ENCODE data around the gene PCSK5. TPM values are rescaled to one million over a fixed set of nuclear protein-coding genes. Genes with fewer than 3 reads are reported as not detected.
"Not testable (repeated sequence)": the region's sequence is repeated elsewhere in the genome, so short reads cannot be mapped to it uniquely, and the experiment has no call there.

PCSK5 gene
- total RNA-seq, 1 donor from 2014 or later, result 78.9 TPM

DNA sequence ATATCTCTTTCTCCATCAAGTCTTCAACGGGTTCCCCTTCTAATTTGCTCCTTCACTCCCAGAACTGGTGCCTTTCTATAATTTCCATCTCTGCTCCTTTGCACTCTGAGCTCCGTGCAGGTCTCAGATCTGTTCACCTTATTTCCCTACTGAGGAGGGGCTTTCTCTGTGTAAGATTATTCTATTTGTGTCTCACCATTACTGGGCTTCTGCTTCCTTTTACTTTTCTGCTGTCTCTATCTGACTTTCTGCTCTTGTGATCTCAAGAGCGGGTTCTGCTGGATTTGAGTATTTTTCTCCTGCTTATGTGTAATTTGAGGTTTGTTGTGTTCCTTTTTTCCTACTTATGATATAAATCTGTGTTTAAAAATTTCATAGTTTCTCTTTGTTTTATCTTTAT is 117.5 kb downstream of the PCSK5 start:
- DNase-seq (ENCODE audit: low spot score), result no peak

DNA sequence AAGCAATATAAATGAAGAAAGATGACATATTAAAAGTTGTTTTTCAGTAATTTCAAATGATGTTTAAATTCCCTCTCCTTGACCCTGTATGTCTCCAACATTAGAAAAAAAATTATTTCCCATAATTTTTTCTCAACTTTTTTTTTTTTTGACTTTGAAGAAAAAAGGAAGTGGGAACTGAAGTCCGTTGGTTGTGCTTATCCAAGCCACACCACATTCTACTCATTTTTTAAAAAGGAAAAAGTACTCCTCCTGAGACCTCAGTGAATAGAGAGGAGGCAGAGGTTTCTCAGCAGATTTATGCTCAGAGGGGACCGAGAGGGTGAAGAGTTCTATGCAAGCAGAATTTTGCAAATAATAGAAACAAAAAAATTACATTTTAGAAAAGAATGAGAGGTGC is 123.3 kb downstream of the PCSK5 start:
- DNase-seq (ENCODE audit: low spot score), result no peak

DNA sequence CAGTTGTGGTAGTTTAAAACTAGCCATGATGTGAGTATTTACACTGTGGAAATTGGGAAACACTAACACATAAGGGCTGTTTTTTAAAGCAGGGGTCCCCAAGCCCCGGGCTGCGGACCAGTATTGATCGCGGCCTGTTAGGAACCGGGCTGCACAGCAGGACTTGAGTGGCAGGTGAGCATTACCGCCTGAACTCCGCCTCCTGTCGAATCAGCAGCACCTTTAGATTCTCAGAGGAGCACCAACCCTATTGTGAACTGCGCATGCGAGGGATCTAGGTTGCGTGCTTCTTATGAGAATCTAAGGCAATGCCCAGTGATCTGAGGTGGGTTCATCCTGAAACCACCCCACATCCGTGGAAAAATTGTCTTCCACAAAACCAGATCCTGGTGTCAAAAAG is 127.8 kb downstream of the PCSK5 start:
- peak; percentile 31 for DNase-seq (ENCODE audit: low spot score)

DNA sequence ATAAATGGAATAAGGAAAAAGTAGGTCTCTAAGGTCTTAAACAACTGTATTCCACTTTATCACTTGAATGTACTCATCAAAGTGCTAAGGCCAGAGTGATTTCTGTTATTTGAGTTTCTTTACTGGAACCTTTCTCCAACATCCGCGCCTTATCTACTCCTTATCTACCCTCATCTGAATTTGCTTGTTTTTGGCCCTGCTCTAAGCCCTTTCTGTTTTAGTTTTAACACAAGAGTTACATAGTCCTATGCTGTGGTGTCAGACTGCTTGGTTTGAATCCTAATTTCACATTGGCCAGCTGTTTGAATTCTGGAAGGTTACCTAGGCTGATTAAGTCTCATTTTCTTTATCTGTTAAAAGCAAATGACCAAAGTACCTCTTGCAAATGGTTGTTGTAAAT is 128.3 kb downstream of the PCSK5 start:
- DNase-seq (ENCODE audit: low spot score), result no peak

- no peak for DNase-seq (ENCODE audit: low spot score)
Observed at GRCh38 chr9:76020652-76021051, 130.2 kb downstream of the PCSK5 start.

DNA sequence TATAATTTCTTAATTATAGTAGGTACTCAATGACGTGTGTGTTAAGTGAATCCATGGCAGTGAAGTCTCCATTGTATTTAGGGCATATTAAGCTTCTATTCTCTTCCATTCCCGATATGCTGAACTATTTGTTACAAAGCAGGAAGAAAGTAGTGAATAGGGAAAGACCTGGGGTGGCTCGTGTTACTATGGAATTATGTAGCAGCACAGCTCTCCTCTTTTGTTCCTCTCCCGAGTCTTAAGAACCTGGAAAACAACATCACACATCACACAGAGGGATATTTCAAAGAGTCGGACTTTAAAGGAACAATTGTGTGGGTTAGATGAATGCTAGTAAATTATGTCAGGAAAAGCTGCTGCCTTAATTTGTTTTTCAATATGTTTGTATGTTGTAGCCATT is 131.8 kb downstream of the PCSK5 start:
- no peak for DNase-seq (ENCODE audit: low spot score)

DNA sequence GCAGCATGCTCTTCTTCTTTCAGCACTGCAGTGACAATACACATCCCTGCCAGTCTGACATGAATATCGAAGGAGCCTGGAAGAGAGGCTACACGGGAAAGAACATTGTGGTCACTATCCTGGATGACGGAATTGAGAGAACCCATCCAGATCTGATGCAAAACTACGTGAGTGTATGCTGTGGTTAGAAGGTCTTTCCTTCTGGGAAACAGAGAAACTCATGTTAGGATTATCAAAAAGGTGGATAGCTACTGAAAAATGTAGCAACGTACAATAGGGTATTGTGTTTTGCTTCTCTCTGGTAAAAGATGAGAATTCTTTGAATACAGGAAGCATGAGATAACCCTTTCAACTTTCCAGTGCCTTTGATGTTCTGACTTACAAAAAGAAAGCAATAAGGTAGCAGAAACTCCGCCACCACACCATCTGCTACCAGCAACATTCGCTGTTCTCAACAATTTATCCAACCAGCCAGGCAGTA is 133.3 kb downstream of the PCSK5 start:
- DNase-seq (ENCODE audit: low spot score), result no peak

DNA sequence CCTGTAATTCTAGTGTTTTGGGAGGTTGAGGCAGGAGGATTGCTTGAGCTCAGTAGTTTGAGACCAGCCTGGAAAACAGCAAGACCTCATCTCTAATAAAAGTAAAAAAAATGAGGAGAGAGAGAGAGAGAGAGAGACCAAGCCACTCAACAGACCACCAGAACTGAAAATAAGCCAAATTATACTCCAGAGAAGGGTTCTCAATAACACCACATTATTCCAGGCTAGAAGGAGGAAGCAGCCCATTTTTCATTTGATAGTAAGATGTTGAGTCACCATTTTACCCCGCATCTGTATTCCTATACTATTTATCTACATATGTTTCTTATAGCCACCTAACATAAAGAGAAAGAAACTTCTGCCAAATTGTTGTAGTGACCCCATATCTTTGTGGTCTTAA is 134.8 kb downstream of the PCSK5 start:
- DNase-seq (ENCODE audit: low spot score), result no peak

DNA sequence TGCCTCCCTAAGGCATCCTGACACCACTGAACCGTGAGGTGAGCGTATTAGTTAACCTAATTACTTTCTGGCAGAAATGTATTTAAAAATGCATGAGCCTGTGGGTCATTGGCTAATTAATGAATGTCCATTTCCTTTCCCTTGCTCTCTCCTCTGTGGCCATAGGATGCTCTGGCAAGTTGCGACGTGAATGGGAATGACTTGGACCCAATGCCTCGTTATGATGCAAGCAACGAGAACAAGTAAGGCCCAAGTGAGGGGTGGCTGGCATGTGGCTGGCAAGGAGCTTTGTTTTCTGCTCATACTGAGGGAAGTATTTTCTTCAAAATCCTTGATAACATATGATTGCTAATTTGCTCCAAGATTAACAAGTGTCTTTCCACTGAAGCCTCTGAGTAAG is 136.3 kb downstream of the PCSK5 start:
- DNase-seq (ENCODE audit: low spot score), result no peak

GRCh38 chr9:76027416-76027815 is 136.9 kb downstream of the PCSK5 start:
- no peak for DNase-seq (ENCODE audit: low spot score)

GRCh38 chr9:76027861-76028260 is 137.4 kb downstream of the PCSK5 start:
- DNase-seq (ENCODE audit: low spot score), result no peak

- no peak for DNase-seq (ENCODE audit: low spot score)
Observed at GRCh38 chr9:76032038-76032796, 141.7 kb downstream of the PCSK5 start.

- no peak for DNase-seq (ENCODE audit: low spot score)
Observed at GRCh38 chr9:76032797-76033373, 142.4 kb downstream of the PCSK5 start.

DNA sequence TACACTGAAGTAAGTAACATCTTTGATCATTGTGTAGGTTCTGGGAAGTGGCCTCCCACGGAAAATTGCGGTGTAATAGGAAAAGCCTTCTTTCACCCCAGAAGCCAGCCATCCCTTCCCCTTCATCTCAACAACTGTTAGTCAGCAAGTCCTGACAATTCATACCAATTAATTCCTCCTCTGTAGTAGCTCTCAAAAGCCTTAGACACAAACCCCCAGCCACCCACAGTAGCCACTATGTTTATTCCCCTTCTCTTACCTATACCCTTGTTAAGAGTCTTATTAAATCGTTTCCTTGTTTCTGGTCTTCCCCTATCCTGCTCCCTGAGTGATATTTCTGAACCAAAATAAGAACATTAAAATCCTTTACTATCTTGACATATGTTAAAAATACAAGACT is 143.6 kb downstream of the PCSK5 start:
- DNase-seq (ENCODE audit: low spot score), result no peak

- DNase-seq (ENCODE audit: low spot score), result no peak
Observed at GRCh38 chr9:76036762-76037161, 146.3 kb downstream of the PCSK5 start.

- DNase-seq (ENCODE audit: low spot score), result no peak
Observed at GRCh38 chr9:76037587-76038225, 147.2 kb downstream of the PCSK5 start.

DNA sequence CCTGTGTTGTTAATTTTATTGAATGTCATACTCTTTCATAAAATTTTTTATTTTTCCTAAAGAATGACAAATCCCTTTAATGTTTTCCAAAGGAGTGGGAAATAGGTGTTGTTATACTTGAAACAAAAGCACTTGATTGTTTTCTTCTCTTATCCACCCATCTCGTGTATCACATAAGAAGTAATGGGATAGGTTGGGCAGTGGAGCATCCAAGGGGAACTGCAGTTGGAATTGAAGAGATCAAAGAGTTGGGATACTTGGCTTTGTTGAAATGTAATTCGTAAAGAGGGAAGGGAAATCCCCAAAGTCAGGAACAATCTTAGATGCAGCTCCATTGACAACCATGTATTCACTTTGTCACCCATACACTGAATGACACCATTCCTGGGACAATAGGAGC is 148.0 kb downstream of the PCSK5 start:
- DNase-seq (ENCODE audit: low spot score), result no peak

GRCh38 chr9:76044266-76044819 is 153.9 kb downstream of the PCSK5 start:
- DNase-seq (ENCODE audit: low spot score), result no peak

- no peak for DNase-seq (ENCODE audit: low spot score)
Observed at GRCh38 chr9:76045221-76045620, 154.7 kb downstream of the PCSK5 start.

DNA sequence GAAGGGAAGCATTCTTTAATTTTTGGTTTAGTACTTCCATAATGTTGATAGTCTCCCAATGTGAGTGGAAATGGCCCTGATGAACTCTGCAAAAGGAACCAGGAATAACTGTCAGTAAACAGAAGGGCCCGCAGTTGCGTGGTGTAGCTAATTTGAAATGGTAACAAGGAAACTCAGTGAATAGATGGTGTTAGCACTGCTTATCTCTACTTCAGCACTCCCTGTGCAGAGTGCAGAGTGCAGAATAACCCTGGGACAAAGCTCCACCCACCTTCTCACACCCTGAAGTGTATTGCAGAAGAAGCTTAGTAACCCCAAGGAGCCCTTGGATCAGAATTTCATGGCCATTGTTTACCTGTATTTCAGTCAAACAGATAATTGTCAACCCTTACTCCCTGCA is 158.9 kb downstream of the PCSK5 start:
- DNase-seq (ENCODE audit: low spot score), result peak; percentile 74

- DNase-seq (ENCODE audit: low spot score), result no peak
Observed at GRCh38 chr9:76067696-76068095, 177.2 kb downstream of the PCSK5 start.

DNA sequence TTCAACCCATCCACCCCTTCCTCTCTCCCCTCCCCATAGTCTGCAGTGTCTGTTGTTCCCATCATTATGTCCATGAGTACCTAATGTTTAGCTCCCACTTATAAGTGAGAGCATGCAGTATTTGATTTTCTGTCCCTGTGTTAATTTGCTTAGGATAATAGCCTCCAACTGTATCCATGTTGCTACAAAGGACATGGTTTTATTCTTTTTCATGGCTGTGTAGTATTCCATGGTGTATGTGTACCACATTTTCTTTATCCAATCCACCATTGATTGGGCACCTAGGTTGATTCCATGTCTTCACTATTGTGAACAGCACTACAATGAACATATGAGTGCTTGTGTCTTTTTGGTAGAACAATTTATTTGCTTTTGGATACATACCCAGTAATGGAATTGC is 187.1 kb downstream of the PCSK5 start:
- DNase-seq (ENCODE audit: low spot score), result no peak

DNA sequence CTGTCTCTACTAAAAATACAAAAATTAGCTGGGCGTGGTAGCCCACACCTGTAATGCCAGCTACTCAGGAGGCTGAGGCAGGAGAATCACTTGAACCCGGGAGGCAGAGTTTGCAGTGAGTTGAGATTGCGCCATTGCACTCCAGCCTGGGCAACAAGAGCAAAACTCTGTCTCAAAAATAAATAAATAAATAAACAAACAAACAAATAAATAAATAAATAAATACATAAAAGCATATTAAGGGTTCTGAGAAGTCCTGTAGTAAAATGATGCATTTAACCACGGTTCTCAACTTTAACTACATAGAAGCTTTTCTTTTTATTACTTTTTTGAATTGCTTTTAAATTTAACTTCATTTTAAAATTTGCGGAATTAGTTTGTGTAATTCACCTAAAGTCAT is 190.8 kb downstream of the PCSK5 start:
- not testable (repeated sequence) for DNase-seq (ENCODE audit: low spot score)

Data from mucosa of gallbladder (tissue), 1 donor.